COLO668 (cell line): ENCODE measurements around the gene CYFIP1.

Experiments used
- DNase-seq: peaks from one replicate; lab custom pipeline; 2025; ENCODE audit not compliant: unreplicated experiment; lab: John Stamatoyannopoulos, UW

CYFIP1 gene

DNA sequence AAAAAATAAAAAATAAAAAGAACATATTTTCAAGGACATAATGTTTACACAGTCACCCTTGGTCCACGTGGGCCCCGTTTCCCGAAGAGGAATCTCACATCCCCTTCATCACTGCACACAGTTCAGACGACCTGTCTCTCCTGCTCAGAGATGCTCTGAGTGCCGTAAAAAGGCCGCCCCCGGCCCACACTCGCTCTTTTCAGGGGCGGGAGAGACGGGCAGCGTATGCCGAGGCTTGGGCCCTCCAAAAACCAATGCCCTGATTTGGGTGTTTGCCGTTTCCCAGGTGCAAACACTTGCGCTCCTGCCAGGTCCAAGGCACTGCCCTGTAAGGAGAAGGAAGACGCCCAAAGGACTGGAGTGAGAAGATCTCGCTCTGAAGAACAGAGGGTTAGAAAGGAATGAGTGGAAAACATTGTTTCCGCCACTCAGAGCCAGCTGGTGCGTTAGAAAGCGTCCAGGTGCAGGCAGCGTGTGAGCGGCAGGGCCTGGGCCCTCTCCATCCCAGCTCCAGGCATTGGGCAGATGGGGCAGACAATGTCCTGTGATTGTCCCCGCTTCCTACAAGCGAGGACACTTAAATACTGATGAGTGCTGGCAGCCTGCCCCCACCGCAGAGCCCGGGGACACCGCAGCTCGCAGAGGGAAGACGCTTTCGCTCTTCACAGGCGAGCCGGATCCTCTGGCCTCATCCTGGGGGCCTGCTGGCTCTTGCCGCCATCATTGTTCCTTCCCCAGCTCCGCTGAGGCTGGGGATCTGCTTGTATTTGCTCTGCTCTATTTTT, 88.5 kb downstream of the CYFIP1 start:
- no peak for DNase-seq

DNA sequence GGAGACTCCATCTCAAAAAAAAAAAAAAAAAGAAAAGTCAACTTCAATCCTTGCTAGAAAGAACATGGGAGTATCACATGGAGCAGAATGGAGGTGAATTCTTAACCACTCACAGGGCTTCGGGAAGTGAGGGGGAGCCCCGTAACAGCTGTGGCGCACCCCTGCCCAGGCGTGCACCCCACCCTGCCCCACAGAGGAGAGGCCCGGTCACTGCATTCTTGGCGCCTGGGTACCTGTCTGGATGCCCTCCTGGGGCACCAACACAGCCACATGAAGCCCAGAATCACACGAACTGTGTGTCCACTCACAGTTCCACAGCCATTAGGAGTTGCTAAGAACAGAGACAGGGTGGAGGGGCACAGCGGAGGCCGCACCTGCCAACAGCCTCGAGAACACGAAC, 89.9 kb downstream of the CYFIP1 start:
- no peak for DNase-seq

DNA sequence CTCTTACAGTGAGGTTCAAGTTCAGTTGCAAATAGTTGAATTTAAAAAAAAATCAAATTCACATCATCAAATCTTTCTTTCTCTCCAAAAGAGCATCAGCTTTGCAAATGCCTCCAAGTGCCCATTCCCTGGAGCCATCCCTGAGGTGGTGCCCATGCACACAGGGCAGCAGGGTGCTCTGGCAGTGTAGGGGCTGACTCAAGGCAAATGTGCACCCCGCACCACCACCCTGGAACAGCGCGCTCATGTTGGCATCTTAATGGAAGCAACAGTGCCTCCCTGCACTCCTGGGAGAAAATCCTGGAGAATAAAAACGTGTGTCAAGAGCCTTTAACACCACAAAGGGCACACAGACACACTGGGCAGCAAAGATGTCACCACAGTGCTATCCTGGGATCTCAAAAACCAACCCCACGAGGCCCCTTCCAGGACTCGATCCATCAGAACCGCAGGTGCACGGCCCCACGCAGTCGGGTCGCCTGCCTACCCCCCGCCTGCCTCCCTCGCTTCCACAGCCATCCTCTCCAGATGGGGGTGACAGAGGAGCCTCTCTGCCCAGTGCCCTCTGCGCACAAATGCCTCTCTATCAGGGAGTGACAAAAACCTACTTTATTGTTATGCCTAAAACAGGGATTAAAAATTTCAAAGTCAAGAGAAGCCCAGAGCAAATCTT, 90.9 kb downstream of the CYFIP1 start:
- DNase-seq, result no peak

DNA sequence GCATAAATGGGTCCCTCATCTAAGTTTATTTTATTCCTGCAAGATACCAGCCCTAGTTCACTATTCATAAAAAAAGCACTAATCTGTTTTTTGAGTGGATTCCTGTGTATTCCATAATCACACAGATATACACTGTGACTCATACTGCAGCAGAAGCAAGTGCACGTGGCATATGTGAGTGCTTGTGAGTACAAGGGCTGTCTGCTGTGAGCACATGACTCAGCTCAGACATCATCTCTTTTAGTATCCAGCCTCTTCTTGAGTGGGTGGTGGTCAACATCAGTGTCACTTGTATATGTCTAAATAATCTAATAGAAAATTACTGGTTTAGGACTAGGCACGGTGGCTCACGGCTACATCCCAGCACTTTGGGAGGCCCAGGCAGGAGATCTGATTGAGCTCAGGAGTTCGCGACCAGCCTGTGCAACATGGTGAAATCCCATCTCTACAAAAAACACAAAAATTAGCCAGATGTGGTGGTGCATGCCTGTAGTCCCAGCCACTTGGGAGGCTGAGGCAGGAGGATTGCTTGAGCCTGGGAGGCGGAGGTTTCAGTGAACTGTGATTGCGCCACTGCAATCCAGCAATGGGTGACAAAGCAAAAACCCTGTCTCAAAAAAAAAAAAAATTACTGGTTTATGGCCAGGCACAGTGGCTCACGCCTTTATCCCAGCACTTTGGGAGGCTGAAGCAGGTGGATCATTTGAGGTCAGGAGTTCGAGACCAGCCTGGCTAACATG, 91.9 kb downstream of the CYFIP1 start:
- DNase-seq, result no peak

DNA sequence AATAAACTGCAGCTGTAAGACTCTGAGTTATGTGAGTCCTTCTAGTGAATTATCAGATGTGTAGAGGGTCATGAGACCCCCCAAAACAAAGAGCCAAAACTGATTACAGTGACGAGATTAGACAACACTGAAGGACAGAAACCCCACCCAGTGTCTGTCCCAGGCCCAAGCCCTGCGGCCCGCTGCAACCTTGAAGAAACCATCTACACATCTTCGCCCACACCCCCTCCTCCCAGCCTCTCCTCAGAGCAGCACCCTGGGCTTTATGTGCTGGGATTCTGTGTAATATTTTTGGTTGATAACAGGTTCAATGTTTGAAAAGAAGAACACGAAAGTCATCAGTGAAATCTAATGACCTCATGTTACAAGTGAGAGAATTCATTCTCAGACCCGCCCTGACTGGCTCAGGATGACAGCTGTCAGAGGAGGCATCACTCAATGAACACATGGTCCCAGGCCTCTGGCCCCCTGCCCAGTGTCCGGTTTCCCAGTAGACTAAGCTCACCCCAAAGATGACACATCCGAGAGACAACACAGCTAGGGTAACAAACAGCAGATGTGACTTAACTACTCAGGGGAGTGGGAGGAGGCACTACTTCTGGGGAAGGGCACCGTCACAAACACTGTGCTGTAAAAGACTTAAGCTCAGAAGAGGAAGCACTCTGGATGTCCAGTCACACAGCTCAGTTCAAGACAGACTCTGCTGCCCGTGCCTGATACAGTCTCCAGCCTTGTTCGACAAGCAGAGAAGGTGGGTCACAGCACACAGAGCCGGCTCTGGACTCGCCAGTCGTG, 92.8 kb downstream of the CYFIP1 start:
- DNase-seq, result no peak

DNA sequence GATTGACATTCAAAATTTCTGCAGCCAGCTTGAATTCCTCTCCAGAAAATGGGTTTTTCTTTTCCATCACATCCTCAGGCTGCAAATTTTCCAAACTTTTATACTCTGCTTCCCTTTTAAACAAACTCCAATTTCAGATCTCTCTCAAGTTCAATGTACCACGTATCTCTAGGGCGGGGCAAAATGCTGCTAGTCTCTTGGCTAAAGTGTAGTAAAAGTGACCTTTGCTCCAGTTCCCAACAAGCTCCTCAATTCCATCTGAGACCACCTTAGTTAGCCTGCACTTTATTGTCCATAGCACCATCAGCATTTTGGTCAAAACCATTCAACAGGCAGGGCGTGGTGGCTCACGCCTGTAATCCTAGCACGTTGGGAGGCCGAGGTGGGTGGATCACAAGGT, 95.0 kb downstream of the CYFIP1 start:
- DNase-seq, result no peak

DNA sequence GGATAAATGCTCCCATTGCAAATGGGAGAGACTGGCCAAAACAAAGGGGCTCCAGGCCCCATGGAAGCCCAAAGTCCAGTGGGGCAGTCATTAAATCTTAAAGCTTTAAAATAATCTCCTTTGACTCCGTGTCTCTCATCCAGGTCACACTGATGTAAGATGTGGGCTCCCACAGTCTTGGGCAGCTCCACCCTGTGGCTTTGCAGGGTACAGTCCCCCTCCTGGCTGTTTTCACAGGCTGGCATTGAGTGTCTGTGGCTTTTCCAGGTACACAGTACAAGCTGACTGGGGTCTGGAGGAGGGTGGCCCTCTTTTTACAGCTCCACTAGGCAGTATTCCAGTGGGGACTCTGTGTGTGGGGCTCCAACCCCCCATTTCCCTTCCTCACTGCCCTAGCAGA, 95.8 kb downstream of the CYFIP1 start:
- DNase-seq, result no peak

DNA sequence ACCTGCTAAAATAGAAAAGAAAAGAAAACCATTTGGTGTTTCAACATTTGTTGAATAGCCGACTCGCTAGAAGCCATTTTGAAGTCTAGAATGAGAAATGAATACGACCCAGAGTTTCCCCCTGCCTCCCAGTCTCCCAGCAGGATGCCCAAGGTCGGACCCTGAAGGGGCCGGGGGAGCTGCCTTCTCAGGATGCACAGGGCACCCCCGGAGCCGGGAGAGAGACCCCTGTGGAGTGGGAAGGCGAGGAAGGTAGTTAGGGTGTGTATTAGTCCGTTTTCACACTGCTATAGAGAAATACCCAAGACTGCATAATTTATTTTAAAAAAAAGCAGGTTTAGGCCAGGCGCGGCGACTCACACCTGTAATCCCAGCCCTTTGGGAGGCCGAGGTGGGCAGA, 97.0 kb downstream of the CYFIP1 start:
- no peak for DNase-seq

DNA sequence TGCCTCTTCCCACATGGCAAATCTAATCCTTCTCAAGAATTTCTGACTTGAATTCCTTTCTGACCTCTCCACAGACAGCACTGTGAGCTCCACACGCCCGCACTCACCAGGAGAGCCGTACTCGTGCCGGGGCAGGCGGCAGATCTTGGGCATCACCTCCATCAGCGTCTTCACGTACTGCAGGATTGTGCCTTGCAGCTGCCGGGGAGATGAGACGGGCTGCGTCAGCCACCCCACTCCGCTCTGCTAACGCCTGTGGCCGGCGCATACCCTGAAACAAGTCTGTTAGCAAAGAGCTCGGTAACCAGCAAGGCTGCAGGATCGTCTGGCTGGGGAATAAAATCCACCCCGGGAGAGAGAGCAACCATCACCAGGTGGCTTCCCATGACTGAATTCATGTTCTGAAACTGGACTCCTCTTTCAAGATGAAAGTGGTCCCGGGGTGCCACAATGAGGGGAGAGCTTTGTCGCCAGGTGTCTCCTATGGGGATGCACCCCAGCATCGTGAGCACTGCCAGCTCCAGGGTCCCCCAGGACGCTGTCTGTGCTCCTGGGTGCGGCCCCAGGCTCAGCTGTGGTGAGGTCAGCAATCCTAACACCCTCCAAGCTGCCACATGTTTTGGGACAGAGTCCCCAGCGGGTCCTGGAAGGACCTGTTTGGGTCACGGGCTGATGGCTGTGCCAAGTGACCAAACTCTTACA, 98.3 kb downstream of the CYFIP1 start:
- no peak for DNase-seq

DNA sequence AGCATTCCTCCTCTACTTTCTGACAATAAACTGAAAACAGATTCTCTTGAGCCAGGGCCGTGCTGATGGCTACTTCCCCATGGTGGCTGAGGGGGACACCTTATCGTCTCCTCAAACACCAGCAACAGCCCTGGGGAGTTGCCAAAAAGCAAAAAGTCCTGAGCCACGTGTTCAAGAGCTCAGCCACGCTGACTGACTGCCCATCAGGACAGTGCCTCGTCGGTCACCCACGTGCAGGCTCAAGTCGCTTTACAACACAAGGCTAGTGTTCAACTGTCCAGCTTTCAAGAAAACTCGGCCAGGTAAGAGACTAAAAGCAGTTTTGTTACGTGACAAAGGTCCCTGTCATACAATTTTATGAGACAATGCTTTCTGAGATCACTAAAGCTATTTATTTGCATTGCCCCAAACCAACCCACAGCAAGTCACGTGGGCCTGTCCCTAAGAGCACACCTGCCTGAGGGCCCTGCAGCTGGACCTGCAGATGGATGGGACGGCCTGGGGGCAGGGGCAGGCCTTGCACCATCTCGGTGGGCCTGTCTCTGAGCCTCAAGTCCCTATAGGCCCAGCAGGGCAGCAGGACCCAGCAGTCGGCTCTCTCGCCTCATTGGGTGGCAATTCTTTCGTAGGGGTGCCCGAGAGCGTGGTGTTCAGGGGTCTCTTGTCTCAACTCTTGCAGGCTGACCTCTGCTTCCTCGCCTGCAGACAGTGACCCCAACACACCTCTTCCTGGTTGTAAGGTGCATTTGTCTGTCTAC, 99.0 kb downstream of the CYFIP1 start:
- peak; percentile 25 for DNase-seq

DNA sequence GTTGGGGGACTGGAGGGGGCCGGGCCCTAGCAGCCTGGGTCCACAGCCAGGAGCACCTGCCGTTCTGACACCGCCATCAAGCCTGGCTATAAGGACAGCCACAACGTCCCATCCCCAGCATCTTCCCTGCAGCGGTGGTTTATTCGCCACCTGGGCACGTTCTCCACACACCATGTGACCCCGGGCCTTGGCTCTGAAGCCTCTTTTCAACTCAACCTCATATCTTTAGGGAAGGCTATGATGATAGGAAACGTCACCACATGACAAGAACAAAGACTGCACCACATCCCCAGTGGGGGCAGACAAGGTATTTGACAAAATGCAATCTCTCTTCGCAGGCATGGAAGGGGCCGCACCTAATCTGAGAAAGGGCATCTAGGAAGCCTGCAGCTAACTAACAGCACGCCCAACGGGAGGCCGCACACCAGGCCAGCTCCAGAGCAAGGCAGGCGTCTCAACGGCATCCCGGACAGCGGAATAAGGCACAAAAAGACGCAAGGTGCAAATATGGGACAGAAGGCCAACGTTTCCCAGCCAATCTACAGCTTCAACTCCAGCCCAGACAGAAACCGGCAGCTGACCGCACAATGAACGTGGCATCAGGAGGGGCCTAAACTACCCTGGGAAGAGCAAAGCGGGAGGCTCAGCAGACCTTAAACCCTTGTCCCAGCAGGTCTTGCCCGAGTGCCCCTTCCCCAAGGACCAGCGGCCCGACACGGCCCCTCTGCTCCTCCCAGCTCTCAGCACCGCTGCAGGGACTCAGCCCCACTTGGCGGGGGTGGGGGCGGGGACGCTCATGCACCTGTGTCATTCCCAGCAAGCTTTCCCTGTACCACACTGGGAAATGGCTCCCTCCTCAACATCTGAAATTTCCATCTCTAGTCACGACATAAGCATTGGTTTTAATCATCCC, 99.8 kb downstream of the CYFIP1 start:
- DNase-seq, result no peak

DNA sequence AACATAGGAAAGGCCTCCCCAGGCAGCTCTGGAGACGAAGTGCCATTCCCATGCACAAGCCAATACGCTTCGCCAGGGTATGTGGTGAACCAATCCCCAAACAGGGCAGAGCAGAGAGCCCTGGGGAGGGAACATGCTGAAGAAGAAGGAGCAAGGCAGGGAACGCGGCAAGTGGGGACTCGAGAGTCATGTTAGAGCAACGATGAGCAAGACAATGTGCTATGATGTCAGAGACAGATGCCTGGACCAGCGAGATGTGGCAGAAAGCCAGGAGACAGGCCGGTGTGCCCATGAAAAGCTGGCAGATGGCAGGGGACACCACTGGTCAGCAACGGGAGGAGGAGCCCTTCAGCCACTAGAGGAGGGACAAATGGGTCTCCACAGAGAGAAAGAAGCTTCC, 102.1 kb downstream of the CYFIP1 start:
- no peak for DNase-seq

DNA sequence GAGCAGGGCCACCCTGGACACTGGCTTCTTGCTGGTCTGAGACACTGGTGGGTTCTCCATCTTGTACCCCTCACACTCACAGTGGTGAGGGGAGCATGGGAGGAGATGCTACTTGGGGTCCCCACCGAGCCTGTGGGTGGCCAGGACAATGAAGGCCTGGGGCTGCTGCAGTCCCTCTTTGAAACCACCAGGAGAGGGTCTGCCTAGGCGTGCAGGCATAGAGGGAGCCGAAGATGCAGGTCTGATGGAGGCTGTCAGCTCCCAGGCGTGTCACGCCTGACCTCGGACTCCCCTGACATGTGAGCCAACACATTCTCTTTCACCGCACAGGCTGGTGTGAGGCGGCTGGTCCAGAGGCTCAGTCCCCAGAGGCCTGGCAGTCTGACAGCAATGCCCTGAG, 102.6 kb downstream of the CYFIP1 start:
- DNase-seq, result no peak

DNA sequence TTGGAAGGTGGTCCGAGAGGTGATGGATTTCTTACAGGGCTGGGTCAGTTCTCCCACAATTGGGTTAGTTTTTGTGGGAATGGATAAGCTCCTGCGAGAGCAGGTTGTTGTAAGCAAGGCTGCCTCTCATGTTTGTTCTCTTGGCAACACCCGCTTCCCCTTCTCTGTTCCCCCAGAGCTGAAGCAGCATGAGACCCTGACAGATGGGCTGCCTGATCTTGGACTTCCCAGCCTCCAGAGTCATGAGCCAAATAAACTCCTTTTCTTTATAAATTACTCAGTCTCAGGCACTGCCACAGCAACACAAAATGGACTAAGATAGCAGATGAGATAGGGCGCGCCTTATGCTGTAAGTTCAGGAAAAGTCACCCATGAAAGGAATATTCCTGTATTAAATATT, 103.1 kb downstream of the CYFIP1 start:
- no peak for DNase-seq

DNA sequence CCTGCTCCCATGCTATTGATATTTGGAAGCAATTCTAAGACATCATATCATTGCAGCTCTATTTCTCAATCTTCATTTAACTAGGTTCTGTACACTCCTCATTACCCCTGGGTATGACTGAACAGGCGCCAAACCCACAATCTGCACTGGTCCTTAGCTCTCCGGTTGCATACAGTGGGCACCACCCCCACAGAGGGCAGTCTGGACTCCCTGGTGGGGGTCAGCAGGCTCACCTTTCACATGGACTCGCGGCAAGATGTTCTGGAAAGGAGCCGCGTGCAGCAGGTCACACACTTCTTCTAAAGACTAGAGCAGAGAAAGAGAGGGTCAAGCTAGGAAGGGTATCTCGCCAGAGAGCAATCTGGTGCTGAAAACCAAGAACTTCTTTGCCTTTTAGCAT, 105.2 kb downstream of the CYFIP1 start:
- no peak for DNase-seq

DNA sequence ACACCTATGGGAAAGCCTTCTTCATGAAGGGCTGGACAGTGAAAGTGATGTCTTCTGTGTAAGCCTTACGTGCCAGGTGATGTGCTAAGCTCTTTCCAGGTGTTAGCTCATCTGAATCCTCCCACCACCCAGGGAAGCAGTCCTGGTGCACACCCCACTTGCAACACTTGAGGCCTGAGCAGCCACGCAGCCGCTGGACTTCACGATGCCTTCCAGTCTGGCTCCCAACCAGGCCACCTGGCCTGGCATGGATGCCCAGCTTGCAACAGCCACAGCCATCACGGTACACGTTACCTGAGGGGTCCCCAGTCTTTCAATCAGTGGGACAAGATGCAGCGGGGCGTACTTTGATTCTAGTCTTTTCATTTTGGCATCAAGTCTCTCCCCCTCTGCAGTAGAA, 105.9 kb downstream of the CYFIP1 start:
- DNase-seq, result no peak

DNA sequence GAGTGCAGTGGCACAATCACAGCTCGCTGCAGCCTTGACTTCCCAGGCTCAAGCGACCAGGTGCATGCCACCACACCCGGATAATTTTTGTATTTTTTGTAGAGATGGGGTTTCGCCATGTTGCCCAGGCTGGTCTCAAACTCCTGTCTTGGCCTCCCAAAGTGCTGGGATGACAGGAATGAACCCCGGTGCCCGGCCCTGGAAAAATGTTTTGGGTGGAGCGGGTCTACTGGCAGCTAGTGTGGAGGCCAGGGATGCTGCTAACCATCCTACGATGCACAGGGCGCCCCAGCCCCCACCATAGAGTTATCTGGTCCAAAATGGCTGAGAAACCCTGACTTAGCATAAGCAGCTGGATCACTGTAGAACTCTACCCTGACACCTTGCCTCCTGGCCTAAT, 106.3 kb downstream of the CYFIP1 start:
- no peak for DNase-seq

DNA sequence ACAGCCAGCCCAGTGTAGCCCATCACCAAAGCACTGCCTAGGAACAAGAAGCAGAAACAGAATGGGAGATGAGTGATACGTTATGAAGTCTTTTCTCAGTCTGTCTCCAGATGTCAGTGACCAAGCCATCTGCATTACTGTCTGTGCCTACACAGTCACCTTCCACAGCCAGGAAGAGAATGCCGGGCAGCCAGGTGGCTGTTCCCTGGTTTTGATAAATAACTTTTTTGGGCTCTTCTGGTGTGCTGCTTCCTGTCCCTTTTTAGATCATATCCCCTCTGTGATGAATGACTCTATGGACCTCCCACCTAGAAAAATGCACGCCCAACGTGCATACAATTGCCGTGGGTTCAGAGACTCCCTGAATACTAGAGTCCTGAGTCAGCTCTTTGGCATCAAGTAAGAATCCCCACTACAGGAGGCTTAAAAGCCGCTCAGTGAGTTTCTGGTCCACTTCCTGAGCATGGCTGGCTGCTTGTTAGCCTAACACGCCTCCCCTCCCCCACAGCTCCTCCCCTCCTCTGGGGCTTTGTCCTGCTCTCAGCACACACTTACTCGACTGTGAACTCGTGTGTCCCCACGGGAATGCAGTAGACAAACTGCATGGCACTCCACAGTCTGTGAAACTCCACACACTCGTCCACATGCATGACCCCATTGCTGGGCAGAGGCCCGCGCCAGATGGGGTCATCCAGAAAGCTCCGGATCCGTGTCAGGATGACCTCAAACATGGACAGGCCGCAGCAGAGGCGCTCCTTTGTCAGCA, 107.0 kb downstream of the CYFIP1 start:
- no peak for DNase-seq
